IMR-90 (cell line): Measurements from ENCODE around the gene DEAF1.

Experiments
- BHLHE40 ChIP-seq: fragments of 150-350 bp; IDR thresholded peaks from 2 replicates; pipeline ENCODE4 v1.6.1; 2016; ENCODE audit warnings: mild to moderate bottlenecking, low read depth, low read length
- CEBPB ChIP-seq: IDR thresholded peaks from 2 replicates; pipeline ENCODE4 v1.6.1; 2012; ENCODE audit warnings: low read depth, low read length, improper control_type of control experiment
- CTCF ChIP-seq: conservative IDR thresholded peaks from 2 replicates; pipeline ENCODE4 v1.5.1; 2012; ENCODE audit warnings: mild to moderate bottlenecking, low read depth, low read length, improper control_type of control experiment
- FOS ChIP-seq: fragments of 150-350 bp; IDR thresholded peaks from 2 replicates; pipeline ENCODE4 v1.6.1; 2016; ENCODE audit warnings: low read depth, low read length
- MAFK ChIP-seq: IDR thresholded peaks from 2 replicates; pipeline ENCODE4 v1.6.1; 2012; ENCODE audit warnings: low read depth, low read length, improper control_type of control experiment
- MXI1 ChIP-seq: IDR thresholded peaks from 2 replicates; pipeline ENCODE4 v1.6.1; 2012; ENCODE audit warnings: low read depth, mild to moderate bottlenecking, low read length, moderate library complexity, borderline replicate concordance
- POLR2A ChIP-seq: IDR thresholded peaks from 2 replicates; pipeline ENCODE4 v1.6.1; 2012; ENCODE audit warnings: mild to moderate bottlenecking, low read depth, low read length
- RAD21 ChIP-seq: IDR thresholded peaks from 2 replicates; pipeline ENCODE4 v1.6.1; 2012; ENCODE audit warnings: low read length, improper control_type of control experiment
- RCOR1 ChIP-seq: IDR thresholded peaks from 2 replicates; pipeline ENCODE4 v1.6.1; 2012; ENCODE audit warnings: mild to moderate bottlenecking, low read length, improper control_type of control experiment; ENCODE audit not compliant: insufficient replicate concordance
- RFX5 ChIP-seq: IDR thresholded peaks from 2 replicates; pipeline ENCODE4 v1.8.0; 2012; ENCODE audit warnings: low read depth, mild to moderate bottlenecking, low read length, moderate library complexity
- USF2 ChIP-seq: fragments of 150-350 bp; IDR thresholded peaks from 2 replicates; pipeline ENCODE4 v1.6.1; 2017; ENCODE audit warnings: mild to moderate bottlenecking, antibody characterized with exemption, low read length, low read depth

DNA sequence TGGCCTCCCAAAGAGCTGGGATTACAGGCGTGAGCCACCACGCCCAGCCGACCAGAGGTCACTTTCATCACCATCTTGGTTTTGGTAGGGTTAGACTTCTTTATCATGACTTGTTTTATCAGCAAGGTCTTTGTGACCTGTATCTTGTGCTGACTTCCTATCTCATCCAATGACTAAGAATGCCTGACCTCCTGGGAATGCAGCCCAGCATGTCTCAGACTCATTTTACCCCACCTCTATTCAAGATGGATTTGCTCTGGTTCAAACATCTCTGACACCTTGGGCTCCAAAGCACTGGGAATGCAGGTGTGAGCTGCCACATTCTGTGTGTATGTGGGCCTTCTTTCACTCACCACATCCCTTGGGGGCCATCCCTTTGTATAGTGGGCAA is 47.1 kb upstream of the DEAF1 start:
- TF ChIP-seq POLR2A (no peak), RAD21 (no peak), CTCF (no peak), CEBPB (no peak), RFX5 (no peak), BHLHE40 (no peak), RCOR1 (no peak), MAFK (no peak), FOS (no peak), USF2 (no peak), MXI1 (no peak)
